ENCODE data around the gene METTL26. TPM values are rescaled to one million over a fixed set of nuclear protein-coding genes. Genes with fewer than 3 reads are reported as not detected.

METTL26 gene
- polyA plus RNA-seq, 2 of the 4 experiments (the other 2 are of a cell fraction): 47.2 to 78.3 TPM

DNA sequence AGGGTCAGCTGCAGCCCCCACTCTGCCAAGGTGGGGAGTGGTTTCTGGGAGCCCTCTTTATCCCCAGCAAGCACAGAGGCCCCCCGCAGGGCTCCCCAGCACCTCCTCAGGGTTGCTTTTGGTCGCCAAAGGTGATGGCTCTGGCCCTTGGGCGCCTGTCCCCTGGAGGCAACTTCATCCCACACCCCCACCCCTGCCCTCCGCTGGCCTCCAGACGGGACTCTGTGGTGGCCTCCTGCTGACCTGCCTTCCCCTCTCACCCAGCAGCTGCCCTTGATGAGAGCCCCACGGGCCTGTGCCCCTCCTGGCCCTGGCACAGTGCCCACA lies 24.0 kb upstream of the METTL26 start:
- POLR2A ChIA-PET: interaction anchor here (1.0 to 1.4 kb wide), 2 partner anchors 15 to 31 kb away, joined by 3 read pairs; partner anchors contain the start of gene RHBDL1
- ATAC-seq: peak; percentile 3 to 5; a peak in 5 of 6 replicates
- TF ChIP-seq CHD2 (IDR thresholded peaks at IDR 0.05; ENCODE audit: low read length, partially characterized antibody) (no peak), TP53 (CRISPR knock-in tag; IDR thresholded peaks at IDR 0.05) (no peak), NR3C1 (IDR thresholded peaks at IDR 0.05) (no peak), MAFK (IDR thresholded peaks at IDR 0.05; ENCODE audit: partially characterized antibody) (no peak), MYC (IDR thresholded peaks at IDR 0.05; ENCODE audit: borderline replicate concordance, low read length) (no peak), PHF8 (IDR thresholded peaks at IDR 0.05; ENCODE audit: borderline replicate concordance, low read depth) (no peak), HEYL (CRISPR knock-in tag; IDR thresholded peaks at IDR 0.05) (no peak), KDM1A (IDR thresholded peaks at IDR 0.05; ENCODE audit: low read depth) (no peak), ZNF302 (CRISPR knock-in tag; IDR thresholded peaks at IDR 0.05) (no peak), CHD4 (IDR thresholded peaks at IDR 0.05; ENCODE audit: borderline replicate concordance) (no peak), JUN (IDR thresholded peaks at IDR 0.05) (no peak), ZC3H11A (IDR thresholded peaks at IDR 0.05) (no peak), JUNB (IDR thresholded peaks at IDR 0.05) (no peak), RARB (CRISPR knock-in tag; IDR thresholded peaks at IDR 0.05) (no peak), ELK1 (IDR thresholded peaks at IDR 0.05; ENCODE audit: low read depth, low read length) (no peak), HOXB13 (CRISPR knock-in tag; IDR thresholded peaks at IDR 0.05; ENCODE audit: low read depth) (no peak)
- TF ChIP-seq, protein P1, sequence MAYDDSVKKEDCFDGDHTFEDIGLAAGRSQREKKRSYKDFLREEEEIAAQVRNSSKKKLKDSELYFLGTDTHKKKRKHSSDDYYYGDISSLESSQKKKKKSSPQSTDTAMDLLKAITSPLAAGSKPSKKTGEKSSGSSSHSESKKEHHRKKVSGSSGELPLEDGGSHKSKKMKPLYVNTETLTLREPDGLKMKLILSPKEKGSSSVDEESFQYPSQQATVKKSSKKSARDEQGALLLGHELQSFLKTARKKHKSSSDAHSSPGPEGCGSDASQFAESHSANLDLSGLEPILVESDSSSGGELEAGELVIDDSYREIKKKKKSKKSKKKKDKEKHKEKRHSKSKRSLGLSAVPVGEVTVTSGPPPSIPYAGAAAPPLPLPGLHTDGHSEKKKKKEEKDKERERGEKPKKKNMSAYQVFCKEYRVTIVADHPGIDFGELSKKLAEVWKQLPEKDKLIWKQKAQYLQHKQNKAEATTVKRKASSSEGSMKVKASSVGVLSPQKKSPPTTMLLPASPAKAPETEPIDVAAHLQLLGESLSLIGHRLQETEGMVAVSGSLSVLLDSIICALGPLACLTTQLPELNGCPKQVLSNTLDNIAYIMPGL (CRISPR knock-in tag; IDR thresholded peaks at IDR 0.05; ENCODE audit: borderline replicate concordance): no peak
- H3K27ac ChIP-seq: peak overlapping the region in 1 of 2 experiments; percentile 79; a peak in 3 of 6 replicates
- peaks cover 14% of the 10 kb centered on the region for H3K4me1 ChIP-seq
- FAIRE-seq: no peak
- WGBS (ENCODE audit: missing lambda C conversion rate): 52% methylated on average over 5 of the region's 6 CpGs
- no peak for DNase-seq (ENCODE audit: low read depth in 1 of 2, low spot score in 1 of 2)
- H3K9me3 ChIP-seq: no peaks in the 10 kb centered on the region
- H3K4me2 ChIP-seq: peak overlapping the region; percentile 65
- H3K4me3 ChIP-seq: no peak overlapping the region
- CTCF ChIA-PET: interaction anchor here (0.5 to 13.5 kb wide), 23 partner anchors 10 to 657 kb away, joined by 3 to 105 read pairs (median 7); partner anchors contain the start of genes MCRIP2, METTL26, RHBDL1 and WDR90

DNA sequence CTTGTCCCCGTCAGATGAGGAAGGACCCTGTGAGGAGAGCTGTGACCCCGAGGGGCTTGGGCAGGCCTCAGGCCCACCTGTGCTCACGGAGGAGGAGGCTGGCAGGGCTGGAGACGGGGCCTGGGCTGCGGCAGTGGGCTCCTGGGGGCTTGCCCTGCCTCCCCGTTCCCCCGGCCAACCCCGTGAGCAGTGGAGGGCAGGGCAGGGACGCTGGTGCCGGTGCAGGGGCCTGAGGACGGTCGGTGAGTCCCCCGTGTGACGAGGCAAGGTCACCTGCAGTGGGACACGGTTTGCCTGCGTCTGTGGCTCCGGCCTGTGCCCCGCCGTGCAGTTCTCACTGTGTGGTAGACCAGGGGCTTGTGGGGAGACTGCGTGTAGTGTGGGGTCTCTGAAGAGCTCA lies 23.5 kb upstream of the METTL26 start:
- no peak for TF ChIP-seq CTCF (IDR thresholded peaks at IDR 0.05)
- no peak for TF ChIP-seq MYC (IDR thresholded peaks at IDR 0.05; ENCODE audit: borderline replicate concordance, low read length)
- TF ChIP-seq HDAC2 (IDR thresholded peaks at IDR 0.05): no peak
- TF ChIP-seq KDM1A (IDR thresholded peaks at IDR 0.05; ENCODE audit: low read depth): no peak
- TF ChIP-seq ZNF302 (CRISPR knock-in tag; IDR thresholded peaks at IDR 0.05): no peak
- no peak for TF ChIP-seq EP300 (IDR thresholded peaks at IDR 0.05)
- TF ChIP-seq ELK1 (IDR thresholded peaks at IDR 0.05; ENCODE audit: low read depth, low read length): no peak
- TF ChIP-seq, protein P2, sequence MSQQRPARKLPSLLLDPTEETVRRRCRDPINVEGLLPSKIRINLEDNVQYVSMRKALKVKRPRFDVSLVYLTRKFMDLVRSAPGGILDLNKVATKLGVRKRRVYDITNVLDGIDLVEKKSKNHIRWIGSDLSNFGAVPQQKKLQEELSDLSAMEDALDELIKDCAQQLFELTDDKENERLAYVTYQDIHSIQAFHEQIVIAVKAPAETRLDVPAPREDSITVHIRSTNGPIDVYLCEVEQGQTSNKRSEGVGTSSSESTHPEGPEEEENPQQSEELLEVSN (IDR thresholded peaks at IDR 0.05; ENCODE audit: borderline replicate concordance, low read depth): no peak
- no peak for TF ChIP-seq RARB (CRISPR knock-in tag; IDR thresholded peaks at IDR 0.05)
- TF ChIP-seq MAFK (IDR thresholded peaks at IDR 0.05; ENCODE audit: partially characterized antibody): no peak
- no peak for TF ChIP-seq NPAS2 (CRISPR knock-in tag; IDR thresholded peaks at IDR 0.05; ENCODE audit: borderline replicate concordance)
- TF ChIP-seq PHF8 (IDR thresholded peaks at IDR 0.05; ENCODE audit: borderline replicate concordance, low read depth): no peak
- no peak for TF ChIP-seq HEYL (CRISPR knock-in tag; IDR thresholded peaks at IDR 0.05)
- no peak for TF ChIP-seq TFCP2L1 (CRISPR knock-in tag; IDR thresholded peaks at IDR 0.05)
- TF ChIP-seq MAZ (IDR thresholded peaks at IDR 0.05; ENCODE audit: borderline replicate concordance, low read depth, low read length): no peak
- TF ChIP-seq, protein P3, sequence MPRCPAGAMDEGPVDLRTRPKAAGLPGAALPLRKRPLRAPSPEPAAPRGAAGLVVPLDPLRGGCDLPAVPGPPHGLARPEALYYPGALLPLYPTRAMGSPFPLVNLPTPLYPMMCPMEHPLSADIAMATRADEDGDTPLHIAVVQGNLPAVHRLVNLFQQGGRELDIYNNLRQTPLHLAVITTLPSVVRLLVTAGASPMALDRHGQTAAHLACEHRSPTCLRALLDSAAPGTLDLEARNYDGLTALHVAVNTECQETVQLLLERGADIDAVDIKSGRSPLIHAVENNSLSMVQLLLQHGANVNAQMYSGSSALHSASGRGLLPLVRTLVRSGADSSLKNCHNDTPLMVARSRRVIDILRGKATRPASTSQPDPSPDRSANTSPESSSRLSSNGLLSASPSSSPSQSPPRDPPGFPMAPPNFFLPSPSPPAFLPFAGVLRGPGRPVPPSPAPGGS (IDR thresholded peaks at IDR 0.05): no peak
- TF ChIP-seq POLR2A (IDR thresholded peaks at IDR 0.05; ENCODE audit: low read length): no peak
- FAIRE-seq (no peak), DNase-seq (ENCODE audit: low read depth in 1 of 2, low spot score in 1 of 2) (no peak), ATAC-seq (no peak)
- ChIA-PET CTCF (interaction anchor here (1.0 to 13.5 kb wide), 19 partner anchors 9 to 112 kb away, joined by 3 to 105 read pairs (median 8); partner anchors contain the start of genes MCRIP2, METTL26, RHBDL1 and RHOT2), POLR2A (interaction anchor here (0.9 to 1.4 kb wide), 2 partner anchors 16 to 71 kb away, joined by 3 read pairs; partner anchors contain the start of gene RHBDL1)
- peak overlapping the region in 1 of 2 experiments; percentile 79; a peak in 2 of 6 replicates for H3K27ac ChIP-seq
- whole genome bisulfite sequencing (ENCODE audit: missing lambda C conversion rate): 80% methylated on average over 13 of the region's 20 CpGs
- H3K4me1 ChIP-seq: peaks cover 14% of the 10 kb centered on the region
- no peak overlapping the region for H3K4me3 ChIP-seq
- H3K4me2 ChIP-seq: no peak overlapping the region
- H3K9me3 ChIP-seq: no peaks in the 10 kb centered on the region

Measured in A549 (cell line).